Neuronal stem cell (in vitro differentiated cells): ENCODE data around the gene RSAD2.
A peak's percentile ranks its signal among the peaks of the same experiment; 100 is the strongest.

Source experiments
- DNase-seq: peaks from one replicate; pipeline ENCODE4 v3.0.0-alpha.2; 2013; ENCODE audit warnings: low spot score
- H2AFZ ChIP-seq: one replicate; pipeline ENCODE4 v1.6.1; 2013; ENCODE audit warnings: mild to moderate bottlenecking, low read length, inconsistent platforms
- H2AK5ac ChIP-seq: 2 replicates; pipeline ENCODE4 v1.6.1; 2013; ENCODE audit warnings: low read depth, mild to moderate bottlenecking, inconsistent platforms, low read length, moderate library complexity, mixed read lengths
- H2BK120ac ChIP-seq: 2 replicates; pipeline ENCODE4 v1.6.1; 2013; ENCODE audit warnings: low read depth, mild to moderate bottlenecking, inconsistent platforms, low read length, moderate library complexity, mixed read lengths
- H2BK12ac ChIP-seq: one replicate; pipeline ENCODE4 v1.6.1; 2013; ENCODE audit warnings: low read length, inconsistent platforms
- H2BK15ac ChIP-seq: 2 replicates; pipeline ENCODE4 v1.6.1; 2013; ENCODE audit warnings: mild to moderate bottlenecking, low read length, inconsistent platforms, mixed read lengths
- H2BK5ac ChIP-seq: one replicate; pipeline ENCODE4 v1.6.1; 2013; ENCODE audit warnings: inconsistent platforms, mild to moderate bottlenecking, low read length, moderate library complexity
- H3K14ac ChIP-seq: one replicate; pipeline ENCODE4 v1.6.1; 2013; ENCODE audit warnings: low read length, inconsistent platforms
- H3K18ac ChIP-seq: 2 replicates; pipeline ENCODE4 v1.6.1; 2013; ENCODE audit warnings: low read length, inconsistent platforms
- H3K23ac ChIP-seq: 2 replicates; pipeline ENCODE4 v1.6.1; 2013; ENCODE audit warnings: low read depth, mild to moderate bottlenecking, mixed read lengths, low read length, inconsistent platforms; ENCODE audit not compliant: poor library complexity
- H3K27ac ChIP-seq: replicated peaks from 3 replicates; pipeline ENCODE4 v1.5.1; 2013; ENCODE audit warnings: low read length, inconsistent platforms
- H3K27me3 ChIP-seq, 3 experiments: 2 replicates each; pipeline ENCODE4 v1.6.1; 2013; ENCODE audit warnings: low read length in 3 of 3, mild to moderate bottlenecking in 2 of 3, inconsistent platforms in 1 of 3, low read depth in 1 of 3, mixed read lengths in 1 of 3, moderate library complexity in 1 of 3; ENCODE audit not compliant: control insufficient read depth in 3 of 3, insufficient read depth in 3 of 3
- H3K36me3 ChIP-seq, 2 donors: replicated peaks in 1 of 2; 2 replicates each; pipeline ENCODE4 v1.6.1; 2013; ENCODE audit warnings: low read length in 2 of 2; ENCODE audit not compliant: control insufficient read depth in 2 of 2, insufficient read depth in 2 of 2
- H3K4ac ChIP-seq: 2 replicates; pipeline ENCODE4 v1.6.1; 2013; ENCODE audit warnings: inconsistent platforms, mild to moderate bottlenecking, low read length, moderate library complexity
- H3K4me1 ChIP-seq, 2 donors: 1 replicate in 1 of 2; 2 replicates in 1 of 2; pipeline ENCODE4 v1.6.1; 2013; ENCODE audit warnings: low read length in 2 of 2, low read depth in 1 of 2; ENCODE audit not compliant: control insufficient read depth in 2 of 2, insufficient read depth in 1 of 2
- H3K4me2 ChIP-seq: one replicate; pipeline ENCODE4 v1.6.1; 2013; ENCODE audit warnings: mild to moderate bottlenecking, low read length, inconsistent platforms; ENCODE audit not compliant: insufficient read depth, poor library complexity, severe bottlenecking
- H3K4me3 ChIP-seq, 2 donors: 2 replicates each; pipeline ENCODE4 v1.5.1; 2013; ENCODE audit warnings: low read length in 2 of 2, mild to moderate bottlenecking in 2 of 2, inconsistent platforms in 1 of 2, moderate library complexity in 1 of 2
- H3K79me1 ChIP-seq: one replicate; pipeline ENCODE4 v1.6.1; 2013; ENCODE audit warnings: low read depth, mild to moderate bottlenecking, inconsistent platforms, low read length, moderate library complexity
- H3K9ac ChIP-seq: one replicate; pipeline ENCODE4 v1.6.1; 2013; ENCODE audit warnings: mild to moderate bottlenecking, low read depth, low read length, inconsistent platforms; ENCODE audit not compliant: poor library complexity
- H3K9me3 ChIP-seq, 2 donors: replicated peaks in 1 of 2; 2 replicates each; pipeline versions ENCODE3 to v1.6.1; 2013; ENCODE audit warnings: low read length in 2 of 2, mild to moderate bottlenecking in 2 of 2, inconsistent platforms in 1 of 2, low read depth in 1 of 2, mixed read lengths in 1 of 2, moderate library complexity in 1 of 2; ENCODE audit not compliant: control insufficient read depth in 2 of 2, insufficient read depth in 1 of 2
- H4K8ac ChIP-seq: one replicate; pipeline ENCODE4 v1.6.1; 2013; ENCODE audit warnings: low read depth, mild to moderate bottlenecking, inconsistent platforms, low read length, moderate library complexity
- H4K91ac ChIP-seq: one replicate; pipeline ENCODE4 v1.6.1; 2013; ENCODE audit warnings: low read length, low read depth, mild to moderate bottlenecking, inconsistent platforms; ENCODE audit not compliant: poor library complexity
- WGBS, 2 donors: extraction: QIAGEN DNeasy Blood & Tissue Kit; methylation state at CpG; one replicate each; pipeline ENCODE4 v1.1.7; 2013; ENCODE audit warnings: missing lambda C conversion rate in 2 of 2, mixed read lengths in 1 of 2; ENCODE audit not compliant: insufficient read length in 2 of 2, insufficient replicate concordance in 1 of 2; ENCODE audit errors: extremely low coverage in 2 of 2; 5-methylcytosine and 5-hydroxymethylcytosine counted together

Gene RSAD2

GRCh38 chr2:6927753-6928152 lies 50.2 kb downstream of the RSAD2 start:
- H3K18ac ChIP-seq, result peak overlapping the region; percentile 59
- no peak for DNase-seq
- H3K79me1 ChIP-seq, result peaks cover 24% of the 10 kb centered on the region
- H2AK5ac ChIP-seq, result no peak overlapping the region
- no peak overlapping the region for H3K4me2 ChIP-seq
- H3K9ac ChIP-seq, result no peak overlapping the region
- no peak overlapping the region for H3K27ac ChIP-seq
- H3K36me3 ChIP-seq, result peaks cover 8 to 29% of the 10 kb centered on the region in 2 donors
- no peak overlapping the region for H4K91ac ChIP-seq
- no peak overlapping the region for H3K23ac ChIP-seq
- H2BK120ac ChIP-seq, result no peak overlapping the region
- no peaks in the 10 kb centered on the region for H3K27me3 ChIP-seq
- no peak overlapping the region for H2AFZ ChIP-seq
- H3K4me1 ChIP-seq, result peaks cover 3 to 4% of the 10 kb centered on the region in 2 donors
- H2BK5ac ChIP-seq, result no peak overlapping the region
- WGBS, 2 donors, result no CpG with 5 or more reads among the region's 3 CpGs
- H3K4me3 ChIP-seq, result no peak overlapping the region
- H3K9me3 ChIP-seq, result peaks cover 0 to 6% of the 10 kb centered on the region in 2 donors
- H2BK12ac ChIP-seq, result no peak overlapping the region
- no peak overlapping the region for H3K4ac ChIP-seq
- H3K14ac ChIP-seq, result no peak overlapping the region
- H4K8ac ChIP-seq, result no peak overlapping the region
- no peak overlapping the region for H2BK15ac ChIP-seq

- peaks cover 3 to 4% of the 10 kb centered on the region in 2 donors for H3K4me1 ChIP-seq
- H3K9me3 ChIP-seq, result peaks cover 0 to 6% of the 10 kb centered on the region in 2 donors
- H3K27ac ChIP-seq, result no peak overlapping the region
- no peak overlapping the region for H2BK12ac ChIP-seq
- H3K36me3 ChIP-seq, result peaks cover 6 to 22% of the 10 kb centered on the region in 2 donors
- no peak overlapping the region for H3K4me2 ChIP-seq
- H2BK120ac ChIP-seq, result no peak overlapping the region
- no peak overlapping the region for H4K91ac ChIP-seq
- H3K4me3 ChIP-seq, result peak overlapping the region in 1 of 2 donors; percentile 43
- no peaks in the 10 kb centered on the region for H3K27me3 ChIP-seq
- H2AK5ac ChIP-seq, result no peak overlapping the region
- DNase-seq, result no peak
- WGBS, 2 donors, result no CpG with 5 or more reads among the region's 9 CpGs
- H3K9ac ChIP-seq, result no peak overlapping the region
- peaks cover 17% of the 10 kb centered on the region for H3K79me1 ChIP-seq
- H3K4ac ChIP-seq, result no peak overlapping the region
- no peak overlapping the region for H3K18ac ChIP-seq
- no peak overlapping the region for H2BK15ac ChIP-seq
- no peak overlapping the region for H2AFZ ChIP-seq
- H3K14ac ChIP-seq, result peak overlapping the region; percentile 86
- H4K8ac ChIP-seq, result no peak overlapping the region
- no peak overlapping the region for H3K23ac ChIP-seq
- no peak overlapping the region for H2BK5ac ChIP-seq
These were observed 50.9 kb downstream of the RSAD2 start for GRCh38 chr2:6928452-6928851.

- no peak overlapping the region for H3K9ac ChIP-seq
- peaks cover 12% of the 10 kb centered on the region for H3K79me1 ChIP-seq
- peaks cover 0 to 6% of the 10 kb centered on the region in 2 donors for H3K9me3 ChIP-seq
- H3K4me2 ChIP-seq, result no peak overlapping the region
- DNase-seq, result no peak
- no CpG with 5 or more reads among the region's 6 CpGs for WGBS, 2 donors
- no peak overlapping the region for H3K18ac ChIP-seq
- no peak overlapping the region for H2BK120ac ChIP-seq
- H2AFZ ChIP-seq, result no peak overlapping the region
- no peak overlapping the region for H2AK5ac ChIP-seq
- no peak overlapping the region for H4K8ac ChIP-seq
- peaks cover 6 to 17% of the 10 kb centered on the region in 2 donors for H3K36me3 ChIP-seq
- no peak overlapping the region for H3K23ac ChIP-seq
- no peak overlapping the region for H4K91ac ChIP-seq
- no peak overlapping the region for H3K14ac ChIP-seq
- peaks cover 2 to 3% of the 10 kb centered on the region in 2 donors for H3K4me1 ChIP-seq
- H3K27me3 ChIP-seq, result no peaks in the 10 kb centered on the region
- H3K27ac ChIP-seq, result no peak overlapping the region
- no peak overlapping the region for H2BK12ac ChIP-seq
- no peak overlapping the region for H3K4ac ChIP-seq
- H2BK15ac ChIP-seq, result no peak overlapping the region
- no peak overlapping the region for H2BK5ac ChIP-seq
- H3K4me3 ChIP-seq, result no peak overlapping the region
These were observed 51.7 kb downstream of the RSAD2 start for GRCh38 chr2:6929196-6929819.

GRCh38 chr2:6930923-6931647 lies 53.5 kb downstream of the RSAD2 start:
- Histone ChIP-seq H3K27ac (no peak overlapping the region), H3K4me3 (no peak overlapping the region), H3K27me3 (no peaks in the 10 kb centered on the region), H3K23ac (no peak overlapping the region), H3K18ac (peak overlapping the region; percentile 5), H2BK5ac (no peak overlapping the region), H3K4ac (no peak overlapping the region), H2BK15ac (no peak overlapping the region), H2BK12ac (no peak overlapping the region), H2AFZ (no peak overlapping the region), H3K9me3 (peaks cover 2 to 6% of the 10 kb centered on the region in 2 donors), H3K4me1 (peaks cover 0 to 3% of the 10 kb centered on the region in 2 donors), H2BK120ac (no peak overlapping the region), H3K9ac (no peak overlapping the region), H3K14ac (no peak overlapping the region), H3K79me1 (peaks cover 6% of the 10 kb centered on the region), H3K36me3 (peaks cover 6 to 11% of the 10 kb centered on the region in 2 donors), H2AK5ac (no peak overlapping the region), H4K91ac (no peak overlapping the region), H4K8ac (no peak overlapping the region), H3K4me2 (no peak overlapping the region)
- no CpG with 5 or more reads among the region's 4 CpGs for WGBS, 2 donors
- DNase-seq, result no peak
